Activated naive CD4-positive, alpha-beta T cell treated with anti-CD3 and anti-CD28 coated beads for 36 hours (primary cell): Measurements from ENCODE around the gene GALNT17. TPM values are rescaled to one million over a fixed set of nuclear protein-coding genes. Genes with fewer than 3 reads are reported as not detected.

ENCODE experiments used
- CTCF ChIA-PET: fragments of 350-600 bp; sonication (Branson Sonifier 250); formaldehyde crosslinking; loops from one replicate; lab custom pipeline; 2021; ENCODE audit warnings: antibody characterized with exemption; lab: Charles Lee
- DNase-seq: peaks from one replicate; pipeline ENCODE4 v3.0.0-alpha.2; 2020
- H3K27ac Mint-ChIP-seq: one replicate; pipeline ENCODE4 v1.8.0; 2021; ENCODE audit warnings: mild to moderate bottlenecking, mixed read lengths
- H3K27me3 Mint-ChIP-seq: one replicate; pipeline ENCODE4 v1.8.0; 2021; ENCODE audit warnings: low read depth, mixed read lengths
- H3K36me3 Mint-ChIP-seq: one replicate; pipeline ENCODE4 v1.8.0; 2021; ENCODE audit warnings: low read depth, mixed read lengths
- H3K4me1 Mint-ChIP-seq: one replicate; pipeline ENCODE4 v1.8.0; 2021; ENCODE audit warnings: low read depth, mixed read lengths
- H3K4me3 Mint-ChIP-seq: one replicate; pipeline ENCODE4 v1.8.0; 2021; ENCODE audit warnings: mild to moderate bottlenecking, moderate library complexity, mixed read lengths
- H3K9me3 Mint-ChIP-seq: one replicate; pipeline ENCODE4 v1.8.0; 2021; ENCODE audit warnings: mixed read lengths
- intact Hi-C: fragments of 100-400 bp; cut with micrococcal nuclease; formaldehyde crosslinking; loops from one replicate; pipeline ENCODE4 v1.15.1; 2023
- total RNA-seq, 2 experiments: library from RNA; stranded (reverse); gene quantifications; one replicate each; pipeline ENCODE4 v1.2.3, GENCODE V29; 2021

GALNT17 gene
- total RNA-seq, 2 experiments from 2014 or later: not detected

DNA sequence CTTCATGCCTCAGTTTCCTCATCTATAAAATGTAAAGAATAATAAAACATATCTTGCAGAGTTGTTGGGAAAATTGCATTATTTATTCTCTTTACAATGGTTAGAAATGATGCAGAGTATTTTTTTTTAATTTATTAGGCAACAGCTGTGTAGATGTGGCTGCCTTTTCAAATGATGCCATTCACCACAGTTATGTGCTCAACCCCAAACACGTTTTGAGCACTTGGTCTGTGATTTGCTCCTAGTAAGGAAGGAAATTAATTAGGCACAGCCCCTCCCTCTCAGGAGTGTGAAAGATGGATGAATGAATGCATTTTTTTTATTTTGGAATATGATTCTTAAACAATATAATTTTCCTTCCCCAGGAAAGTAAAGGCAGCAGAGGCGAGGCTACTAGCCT is 575.1 kb downstream of the GALNT17 start:
- Mint-ChIP-seq H3K27me3 (no peaks in the 10 kb centered on the region), H3K4me1 (no peaks in the 10 kb centered on the region), H3K4me3 (no peak overlapping the region), H3K27ac (no peak overlapping the region), H3K36me3 (no peaks in the 10 kb centered on the region), H3K9me3 (peaks cover 15% of the 10 kb centered on the region)
- no peak for DNase-seq
- CTCF ChIA-PET: no interaction called here
- intact Hi-C loops: no loop called here

DNA sequence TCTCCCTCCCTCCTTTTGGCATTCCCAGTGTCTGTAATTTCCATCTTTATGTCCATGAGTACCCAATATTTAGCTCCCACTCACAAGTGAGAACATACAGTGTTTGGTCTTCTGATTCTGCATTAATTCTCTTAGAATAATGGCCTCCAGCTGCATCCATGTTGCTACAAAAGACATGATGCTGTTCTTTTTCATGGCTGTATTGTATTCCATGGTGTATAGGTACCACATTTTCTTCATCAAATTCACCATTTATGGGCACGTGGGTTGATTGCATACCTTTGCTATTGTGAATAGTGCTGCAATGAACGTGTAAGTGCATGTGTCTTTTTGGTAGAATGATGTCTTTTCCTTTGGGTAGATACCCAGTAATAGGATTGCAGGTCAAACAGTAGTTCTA is 576.8 kb downstream of the GALNT17 start:
- Mint-ChIP-seq H3K36me3 (no peaks in the 10 kb centered on the region), H3K4me1 (no peaks in the 10 kb centered on the region), H3K27me3 (no peaks in the 10 kb centered on the region), H3K27ac (no peak overlapping the region), H3K9me3 (peaks cover 13% of the 10 kb centered on the region), H3K4me3 (no peak overlapping the region)
- CTCF ChIA-PET: no interaction called here
- intact Hi-C loops: no loop called here
- DNase-seq: no peak

- CTCF ChIA-PET: no interaction called here
- H3K9me3 Mint-ChIP-seq: peaks cover 11% of the 10 kb centered on the region
These were observed 578.5 kb downstream of the GALNT17 start for GRCh38 chr7:71710442-71710841.

GRCh38 chr7:71712653-71713180 is 580.8 kb downstream of the GALNT17 start:
- peaks cover 5% of the 10 kb centered on the region for H3K9me3 Mint-ChIP-seq
- no peak for DNase-seq
- intact Hi-C loops: no loop called here
- H3K36me3 Mint-ChIP-seq: no peaks in the 10 kb centered on the region
- no peak overlapping the region for H3K27ac Mint-ChIP-seq
- no peaks in the 10 kb centered on the region for H3K4me1 Mint-ChIP-seq
- CTCF ChIA-PET: no interaction called here
- no peak overlapping the region for H3K4me3 Mint-ChIP-seq
- no peaks in the 10 kb centered on the region for H3K27me3 Mint-ChIP-seq

More at GRCh38 chr7:71710442-71710841, 578.5 kb downstream of the GALNT17 start:
- intact Hi-C loops: no loop called here
- H3K4me3 Mint-ChIP-seq: no peak overlapping the region
- H3K4me1 Mint-ChIP-seq: no peaks in the 10 kb centered on the region
- H3K27me3 Mint-ChIP-seq: no peaks in the 10 kb centered on the region
- H3K27ac Mint-ChIP-seq: no peak overlapping the region
- DNase-seq: no peak
- H3K36me3 Mint-ChIP-seq: no peaks in the 10 kb centered on the region

GRCh38 chr7:71716690-71717089 is 584.7 kb downstream of the GALNT17 start:
- no peaks in the 10 kb centered on the region for H3K4me1 Mint-ChIP-seq
- CTCF ChIA-PET: no interaction called here
- no peak overlapping the region for H3K4me3 Mint-ChIP-seq
- H3K27ac Mint-ChIP-seq: no peak overlapping the region
- intact Hi-C loops: no loop called here
- no peaks in the 10 kb centered on the region for H3K9me3 Mint-ChIP-seq
- H3K27me3 Mint-ChIP-seq: no peaks in the 10 kb centered on the region
- DNase-seq: no peak
- H3K36me3 Mint-ChIP-seq: no peaks in the 10 kb centered on the region

DNA sequence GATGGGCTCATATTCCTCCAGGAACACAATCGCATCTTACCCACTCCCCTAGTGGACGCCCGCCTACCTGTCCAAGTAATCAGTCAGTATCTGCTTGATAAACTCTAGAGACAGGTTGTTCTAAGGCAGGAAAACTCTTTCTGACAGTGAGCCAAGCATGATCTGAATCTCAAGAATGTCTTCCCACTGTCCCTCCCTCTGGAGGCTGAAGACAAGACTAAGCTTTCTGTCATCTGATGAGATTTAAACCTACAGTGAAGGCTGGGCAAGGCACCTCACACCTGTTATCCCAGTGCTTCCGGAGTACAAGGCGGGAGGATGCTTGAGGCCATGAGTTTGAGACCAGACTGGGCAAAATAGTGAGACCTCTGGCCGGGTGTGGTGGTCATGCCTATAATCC is 586.6 kb downstream of the GALNT17 start:
- Mint-ChIP-seq H3K9me3 (no peaks in the 10 kb centered on the region), H3K27ac (no peak overlapping the region), H3K27me3 (no peaks in the 10 kb centered on the region), H3K4me3 (no peak overlapping the region), H3K36me3 (no peaks in the 10 kb centered on the region), H3K4me1 (no peaks in the 10 kb centered on the region)
- intact Hi-C loops: no loop called here
- CTCF ChIA-PET: no interaction called here
- no peak for DNase-seq

DNA sequence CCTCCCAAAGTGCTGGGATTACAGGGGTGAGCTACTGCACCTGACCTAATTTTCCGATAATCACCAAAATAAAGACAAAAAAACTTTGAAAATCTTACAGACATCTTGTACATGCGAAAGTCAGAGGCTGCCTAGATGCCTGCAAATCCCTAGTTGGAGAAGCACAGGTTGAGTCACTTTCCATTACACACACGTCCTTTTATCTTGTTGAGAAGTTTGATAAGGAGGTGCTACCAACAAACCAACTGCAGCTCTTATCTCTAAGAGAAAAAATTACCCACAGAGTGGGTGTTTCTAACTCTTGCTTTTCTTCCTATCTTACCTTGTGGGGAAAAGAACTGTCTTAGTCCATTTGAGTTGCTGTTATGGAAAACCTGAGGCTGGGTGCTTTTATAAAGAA is 589.8 kb downstream of the GALNT17 start:
- H3K36me3 Mint-ChIP-seq: no peaks in the 10 kb centered on the region
- intact Hi-C loops: no loop called here
- CTCF ChIA-PET: interaction anchor here (1.0 to 1.7 kb wide), 2 partner anchors 12 to 14 kb away, joined by 3 to 5 read pairs; no protein-coding TSS in a partner anchor
- no peaks in the 10 kb centered on the region for H3K9me3 Mint-ChIP-seq
- no peak overlapping the region for H3K4me3 Mint-ChIP-seq
- H3K27ac Mint-ChIP-seq: no peak overlapping the region
- no peak for DNase-seq
- H3K4me1 Mint-ChIP-seq: no peaks in the 10 kb centered on the region
- no peaks in the 10 kb centered on the region for H3K27me3 Mint-ChIP-seq

DNA sequence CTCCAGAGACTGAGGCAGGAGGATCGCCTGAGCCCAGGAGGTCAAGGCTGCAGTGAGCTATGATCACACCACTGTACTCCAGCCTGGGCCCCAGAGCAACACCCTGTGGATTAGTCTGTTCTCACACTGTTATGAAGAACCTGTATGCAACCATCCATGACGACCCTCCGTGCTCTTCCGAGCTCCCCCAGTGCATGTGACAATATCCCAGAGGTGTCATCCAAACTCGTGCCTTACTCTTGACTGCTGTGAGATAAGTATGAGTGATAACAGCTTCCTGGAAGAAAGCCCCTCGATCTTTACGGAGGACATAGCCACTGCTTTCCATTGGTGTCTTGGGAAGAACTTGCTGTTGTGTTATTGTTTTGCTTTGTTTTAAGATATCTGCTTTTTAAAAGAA is 591.9 kb downstream of the GALNT17 start:
- Mint-ChIP-seq H3K27ac (no peak overlapping the region), H3K4me1 (no peaks in the 10 kb centered on the region)
- CTCF ChIA-PET: no interaction called here

GRCh38 chr7:71727347-71727746 is 595.4 kb downstream of the GALNT17 start:
- intact Hi-C loops: no loop called here
- H3K27ac Mint-ChIP-seq: no peak overlapping the region
- no peak for DNase-seq
- H3K9me3 Mint-ChIP-seq: peaks cover 4% of the 10 kb centered on the region
- CTCF ChIA-PET: no interaction called here
- no peak overlapping the region for H3K4me3 Mint-ChIP-seq
- no peaks in the 10 kb centered on the region for H3K4me1 Mint-ChIP-seq
- no peaks in the 10 kb centered on the region for H3K36me3 Mint-ChIP-seq
- no peaks in the 10 kb centered on the region for H3K27me3 Mint-ChIP-seq

More for the DNA sequence above, 591.9 kb downstream of the GALNT17 start:
- no peaks in the 10 kb centered on the region for H3K27me3 Mint-ChIP-seq
- no peaks in the 10 kb centered on the region for H3K9me3 Mint-ChIP-seq
- intact Hi-C loops: no loop called here
- H3K4me3 Mint-ChIP-seq: no peak overlapping the region
- DNase-seq: no peak
- H3K36me3 Mint-ChIP-seq: no peaks in the 10 kb centered on the region

DNA sequence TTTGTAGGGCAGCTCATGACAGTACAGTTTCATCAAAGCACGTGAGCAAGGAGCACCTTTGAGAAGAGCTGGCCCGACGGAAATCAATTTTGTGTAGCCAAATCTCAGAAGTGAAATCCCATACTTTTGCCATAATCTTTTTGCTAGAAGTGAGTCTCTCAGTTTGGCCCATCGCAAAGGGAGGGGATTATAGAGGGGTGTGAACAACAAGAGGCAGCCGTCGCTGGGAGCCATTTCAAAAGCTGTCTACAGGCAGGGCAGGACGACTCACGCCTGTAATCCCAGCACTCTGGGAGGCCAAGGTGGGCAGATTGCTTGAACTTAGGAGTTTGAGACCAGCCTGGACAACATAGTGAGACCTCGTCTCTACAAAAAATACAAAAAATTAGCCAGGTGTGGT is 599.8 kb downstream of the GALNT17 start:
- no peak overlapping the region for H3K4me3 Mint-ChIP-seq
- CTCF ChIA-PET: interaction anchor here (1.1 to 1.6 kb wide), 3 partner anchors 10 to 903 kb away, joined by 3 to 5 read pairs (median 3); no protein-coding TSS in a partner anchor

DNA sequence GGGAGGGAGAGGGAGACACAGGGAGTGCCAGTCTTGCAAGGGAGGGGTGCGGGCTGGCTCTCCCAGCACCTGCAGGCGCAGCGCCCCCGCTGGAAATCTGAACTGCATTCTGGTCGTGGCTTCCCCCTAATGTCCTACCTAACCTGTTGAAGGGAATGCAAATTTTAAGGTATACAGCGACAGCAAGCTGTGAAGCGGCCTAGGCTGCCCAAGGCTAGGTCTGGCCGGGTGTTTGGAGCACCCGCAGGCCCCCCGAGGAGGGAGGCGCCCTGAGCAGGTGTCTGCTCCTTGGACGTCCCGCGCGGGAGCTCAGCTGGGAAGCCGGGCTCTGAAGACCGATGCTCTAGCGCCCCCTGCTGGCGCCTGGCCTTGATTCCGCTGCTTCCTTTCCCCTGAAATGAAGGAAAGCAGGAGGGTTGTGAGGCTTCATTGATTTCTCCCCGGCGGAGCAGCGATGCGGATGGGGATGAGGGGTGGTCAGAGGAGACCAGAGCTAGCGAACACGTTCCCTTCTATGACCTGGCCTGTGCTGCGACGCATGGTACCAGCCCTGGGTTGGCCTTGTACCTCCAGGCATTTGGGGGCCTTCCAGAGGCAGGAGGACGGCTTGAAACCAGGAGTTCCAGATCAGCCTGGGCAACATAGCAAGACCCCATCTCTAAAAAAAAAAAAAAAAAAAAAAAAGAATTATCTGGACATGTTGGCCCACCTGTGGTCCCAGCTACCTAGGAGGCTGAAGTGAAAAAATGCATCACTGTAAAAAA is 601.3 kb downstream of the GALNT17 start:
- H3K27me3 Mint-ChIP-seq: peaks cover 6% of the 10 kb centered on the region
- H3K4me1 Mint-ChIP-seq: no peaks in the 10 kb centered on the region
- CTCF ChIA-PET: interaction anchor here (0.5 to 2.9 kb wide), 10 partner anchors 11 to 1007 kb away, joined by 3 to 21 read pairs (median 4); no protein-coding TSS in a partner anchor
- H3K36me3 Mint-ChIP-seq: no peaks in the 10 kb centered on the region
- no peak overlapping the region for H3K27ac Mint-ChIP-seq
- H3K9me3 Mint-ChIP-seq: peaks cover 4% of the 10 kb centered on the region
- intact Hi-C loops: loop anchor here (1.0 kb wide), 2 partner anchors 876 to 904 kb away; no protein-coding TSS in a partner anchor
- peak; percentile 74 for DNase-seq
- H3K4me3 Mint-ChIP-seq: no peak overlapping the region

More for the DNA sequence above, 599.8 kb downstream of the GALNT17 start:
- intact Hi-C loops: no loop called here
- H3K4me1 Mint-ChIP-seq: no peaks in the 10 kb centered on the region
- H3K27me3 Mint-ChIP-seq: peaks cover 6% of the 10 kb centered on the region
- no peak overlapping the region for H3K27ac Mint-ChIP-seq
- no peak for DNase-seq
- peaks cover 4% of the 10 kb centered on the region for H3K9me3 Mint-ChIP-seq
- H3K36me3 Mint-ChIP-seq: no peaks in the 10 kb centered on the region

- no peak overlapping the region for H3K4me3 Mint-ChIP-seq
These were observed 604.1 kb downstream of the GALNT17 start for GRCh38 chr7:71735961-71736556.

More at GRCh38 chr7:71735961-71736556, 604.1 kb downstream of the GALNT17 start:
- Mint-ChIP-seq H3K4me1 (no peaks in the 10 kb centered on the region), H3K36me3 (no peaks in the 10 kb centered on the region), H3K9me3 (peaks cover 2% of the 10 kb centered on the region), H3K27ac (no peak overlapping the region), H3K27me3 (peaks cover 6% of the 10 kb centered on the region)
- DNase-seq: peak; percentile 64
- intact Hi-C loops: no loop called here
- CTCF ChIA-PET: interaction anchor here (0.7 to 1.0 kb wide), 3 partner anchors 14 to 641 kb away, joined by 3 read pairs; no protein-coding TSS in a partner anchor
